ENCODE data around the gene RHO. TPM values are rescaled to one million over a fixed set of nuclear protein-coding genes. Genes with fewer than 3 reads are reported as not detected.

RHO gene
- total RNA-seq, 1 experiment from 2014 or later = not detected

DNA sequence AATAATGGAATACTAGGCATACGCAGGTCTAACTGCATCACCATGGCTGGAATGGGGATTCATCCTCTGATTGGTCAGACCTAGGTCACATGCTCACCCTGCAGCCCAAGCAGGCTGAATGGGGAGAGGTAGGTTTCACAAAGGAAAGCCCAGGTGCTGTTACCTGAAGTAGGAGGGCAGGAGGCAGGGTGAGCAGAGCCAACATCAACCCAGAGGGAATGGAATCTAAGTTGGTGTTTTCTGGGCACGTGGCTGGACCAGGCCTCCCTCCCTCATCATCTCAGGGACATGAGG lies 7.9 kb downstream of the RHO start:
- intact Hi-C loops (cut with micrococcal nuclease; ENCODE audit: unreplicated experiment) = no loop called here
- Histone ChIP-seq H3K9me3 (ENCODE audit: control insufficient read depth, insufficient read depth, low read depth, low read length) (no peaks in the 10 kb centered on the region), H3K4me1 (ENCODE audit: control insufficient read depth, insufficient read depth, low read length) (no peaks in the 10 kb centered on the region), H3K27me3 (ENCODE audit: control insufficient read depth, insufficient read depth, low read length) (no peaks in the 10 kb centered on the region), H3K27ac (ENCODE audit: low read length) (no peak overlapping the region), H3K4me3 (ENCODE audit: low read depth in 2 of 2, low read length in 2 of 2) (no peak overlapping the region), H3K36me3 (ENCODE audit: control insufficient read depth, insufficient read depth, low read length) (no peaks in the 10 kb centered on the region)
- in situ Hi-C loops (cut with HindIII; ENCODE audit: low pct_unique_long_range_greater_than_20kb, low sequenced_read_pairs) = no loop called here
- no TSS peak for BruUV-seq (replicated peaks)
- no peak for TF ChIP-seq TCF7L2 (IDR thresholded peaks at IDR 0.05; ENCODE audit: low read depth, low read length)
- no peak for TF ChIP-seq POLR2AphosphoS5 (IDR thresholded peaks at IDR 0.05; ENCODE audit: low read depth, low read length)
- TF ChIP-seq, protein P1, sequence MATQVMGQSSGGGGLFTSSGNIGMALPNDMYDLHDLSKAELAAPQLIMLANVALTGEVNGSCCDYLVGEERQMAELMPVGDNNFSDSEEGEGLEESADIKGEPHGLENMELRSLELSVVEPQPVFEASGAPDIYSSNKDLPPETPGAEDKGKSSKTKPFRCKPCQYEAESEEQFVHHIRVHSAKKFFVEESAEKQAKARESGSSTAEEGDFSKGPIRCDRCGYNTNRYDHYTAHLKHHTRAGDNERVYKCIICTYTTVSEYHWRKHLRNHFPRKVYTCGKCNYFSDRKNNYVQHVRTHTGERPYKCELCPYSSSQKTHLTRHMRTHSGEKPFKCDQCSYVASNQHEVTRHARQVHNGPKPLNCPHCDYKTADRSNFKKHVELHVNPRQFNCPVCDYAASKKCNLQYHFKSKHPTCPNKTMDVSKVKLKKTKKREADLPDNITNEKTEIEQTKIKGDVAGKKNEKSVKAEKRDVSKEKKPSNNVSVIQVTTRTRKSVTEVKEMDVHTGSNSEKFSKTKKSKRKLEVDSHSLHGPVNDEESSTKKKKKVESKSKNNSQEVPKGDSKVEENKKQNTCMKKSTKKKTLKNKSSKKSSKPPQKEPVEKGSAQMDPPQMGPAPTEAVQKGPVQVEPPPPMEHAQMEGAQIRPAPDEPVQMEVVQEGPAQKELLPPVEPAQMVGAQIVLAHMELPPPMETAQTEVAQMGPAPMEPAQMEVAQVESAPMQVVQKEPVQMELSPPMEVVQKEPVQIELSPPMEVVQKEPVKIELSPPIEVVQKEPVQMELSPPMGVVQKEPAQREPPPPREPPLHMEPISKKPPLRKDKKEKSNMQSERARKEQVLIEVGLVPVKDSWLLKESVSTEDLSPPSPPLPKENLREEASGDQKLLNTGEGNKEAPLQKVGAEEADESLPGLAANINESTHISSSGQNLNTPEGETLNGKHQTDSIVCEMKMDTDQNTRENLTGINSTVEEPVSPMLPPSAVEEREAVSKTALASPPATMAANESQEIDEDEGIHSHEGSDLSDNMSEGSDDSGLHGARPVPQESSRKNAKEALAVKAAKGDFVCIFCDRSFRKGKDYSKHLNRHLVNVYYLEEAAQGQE (IDR thresholded peaks at IDR 0.05; ENCODE audit: insufficient read depth in 1 of 2, low read depth in 2 of 2, low read length in 1 of 2) = no peak
- TF ChIP-seq, protein P2, sequence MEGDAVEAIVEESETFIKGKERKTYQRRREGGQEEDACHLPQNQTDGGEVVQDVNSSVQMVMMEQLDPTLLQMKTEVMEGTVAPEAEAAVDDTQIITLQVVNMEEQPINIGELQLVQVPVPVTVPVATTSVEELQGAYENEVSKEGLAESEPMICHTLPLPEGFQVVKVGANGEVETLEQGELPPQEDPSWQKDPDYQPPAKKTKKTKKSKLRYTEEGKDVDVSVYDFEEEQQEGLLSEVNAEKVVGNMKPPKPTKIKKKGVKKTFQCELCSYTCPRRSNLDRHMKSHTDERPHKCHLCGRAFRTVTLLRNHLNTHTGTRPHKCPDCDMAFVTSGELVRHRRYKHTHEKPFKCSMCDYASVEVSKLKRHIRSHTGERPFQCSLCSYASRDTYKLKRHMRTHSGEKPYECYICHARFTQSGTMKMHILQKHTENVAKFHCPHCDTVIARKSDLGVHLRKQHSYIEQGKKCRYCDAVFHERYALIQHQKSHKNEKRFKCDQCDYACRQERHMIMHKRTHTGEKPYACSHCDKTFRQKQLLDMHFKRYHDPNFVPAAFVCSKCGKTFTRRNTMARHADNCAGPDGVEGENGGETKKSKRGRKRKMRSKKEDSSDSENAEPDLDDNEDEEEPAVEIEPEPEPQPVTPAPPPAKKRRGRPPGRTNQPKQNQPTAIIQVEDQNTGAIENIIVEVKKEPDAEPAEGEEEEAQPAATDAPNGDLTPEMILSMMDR (IDR thresholded peaks at IDR 0.05) = no peak
- TF ChIP-seq SIN3A (IDR thresholded peaks at IDR 0.05; ENCODE audit: borderline replicate concordance, insufficient read depth, low read depth, low read length) = no peak
- ATAC-seq (no peak), DNase-seq (ENCODE audit: low read depth, low spot score) (no peak)
- POLR2A ChIA-PET = no interaction called here
- CTCF ChIA-PET = no interaction called here

DNA sequence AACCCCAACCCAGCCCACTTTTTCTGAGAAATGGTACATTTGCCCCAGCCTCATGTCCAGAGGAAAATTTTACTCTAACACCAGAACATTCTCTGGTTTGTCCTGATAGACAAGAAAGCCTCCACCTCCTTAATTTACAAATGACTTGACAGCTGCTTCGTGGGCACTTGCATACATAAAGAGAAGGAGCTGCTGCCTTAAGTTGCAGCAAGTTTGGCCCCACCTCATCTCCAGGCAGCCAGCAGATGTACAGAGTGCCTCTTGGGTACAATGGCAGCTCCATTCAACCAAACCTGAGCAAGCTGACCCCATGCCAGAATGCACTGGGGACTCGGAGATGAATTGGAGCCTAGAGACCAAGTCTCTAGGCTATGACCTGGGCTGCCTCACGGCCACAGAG lies 8.4 kb downstream of the RHO start:
- in situ Hi-C loops (cut with HindIII; ENCODE audit: low pct_unique_long_range_greater_than_20kb, low sequenced_read_pairs) (no loop called here), intact Hi-C loops (cut with micrococcal nuclease; ENCODE audit: unreplicated experiment) (no loop called here)
- no peaks in the 10 kb centered on the region for H3K4me1 ChIP-seq (ENCODE audit: control insufficient read depth, insufficient read depth, low read length)
- ATAC-seq (no peak), DNase-seq (ENCODE audit: low read depth, low spot score) (no peak)
- no peak overlapping the region for H3K4me3 ChIP-seq (ENCODE audit: low read depth in 2 of 2, low read length in 2 of 2)
- TF ChIP-seq SIN3A (IDR thresholded peaks at IDR 0.05; ENCODE audit: borderline replicate concordance, insufficient read depth, low read depth, low read length) (no peak), POLR2AphosphoS5 (IDR thresholded peaks at IDR 0.05; ENCODE audit: low read depth, low read length) (no peak), TCF7L2 (IDR thresholded peaks at IDR 0.05; ENCODE audit: low read depth, low read length) (no peak)
- TF ChIP-seq, protein P1 (IDR thresholded peaks at IDR 0.05; ENCODE audit: insufficient read depth in 1 of 2, low read depth in 2 of 2, low read length in 1 of 2) = no peak
- TF ChIP-seq, protein P2 (IDR thresholded peaks at IDR 0.05) = no peak
- POLR2A ChIA-PET = no interaction called here
- H3K27ac ChIP-seq (ENCODE audit: low read length) = no peak overlapping the region
- H3K36me3 ChIP-seq (ENCODE audit: control insufficient read depth, insufficient read depth, low read length) = no peaks in the 10 kb centered on the region
- BruUV-seq (replicated peaks) = no TSS peak
- H3K9me3 ChIP-seq (ENCODE audit: control insufficient read depth, insufficient read depth, low read depth, low read length) = no peaks in the 10 kb centered on the region
- CTCF ChIA-PET = interaction anchor here (0.7 kb wide), 1 partner anchor 45 kb away, joined by 8 read pairs; no protein-coding TSS in a partner anchor
- H3K27me3 ChIP-seq (ENCODE audit: control insufficient read depth, insufficient read depth, low read length) = no peaks in the 10 kb centered on the region

All from Panc1 (cell line).